Naive thymus-derived CD4-positive, alpha-beta T cell (primary cell): ENCODE measurements around the gene HGS. TPM values are rescaled to one million over a fixed set of nuclear protein-coding genes. Genes with fewer than 3 reads are reported as not detected.

Experiments used
- ATAC-seq: fragments of 150-1000 bp; cut with Tn5 transposase; 2 replicates; pipeline ENCODE4 v1.10.0; 2021; ENCODE audit warnings: mild to moderate bottlenecking, moderate library complexity
- CTCF ChIA-PET: fragments of 350-600 bp; sonication (Branson Sonifier 250); formaldehyde crosslinking; loops from one replicate; lab custom pipeline; 2021; ENCODE audit warnings: antibody characterized with exemption; lab: Charles Lee
- POLR2A ChIA-PET: fragments of 350-600 bp; sonication (Branson Sonifier 250); formaldehyde crosslinking; loops from one replicate; lab custom pipeline; 2021; ENCODE audit warnings: antibody characterized with exemption, inconsistent platforms; lab: Charles Lee
- DNase-seq, 9 donors: peaks; one replicate each; pipeline versions ENCODE4 v3.0.0 to v3.0.0-alpha.2; 2020 to 2022; ENCODE audit warnings: mixed read lengths in 1 of 9
- H3K27ac ChIP-seq: one replicate; pipeline ENCODE4 v1.7.0; 2013; ENCODE audit warnings: mild to moderate bottlenecking, low read depth, low read length, moderate library complexity
- H3K27me3 ChIP-seq, 2 donors: one replicate each; pipeline ENCODE4 v1.7.0; 2013; ENCODE audit warnings: low read length in 2 of 2, mild to moderate bottlenecking in 2 of 2, moderate library complexity in 2 of 2; ENCODE audit not compliant: control insufficient read depth in 2 of 2, insufficient read depth in 2 of 2
- H3K36me3 ChIP-seq, 3 experiments: 1 replicate in 2 of 3; 2 replicates in 1 of 3; pipeline ENCODE4 v1.7.0; 2013; ENCODE audit warnings: low read length in 3 of 3, mild to moderate bottlenecking in 3 of 3, moderate library complexity in 1 of 3; ENCODE audit not compliant: insufficient read depth in 3 of 3, control insufficient read depth in 2 of 3
- H3K4me1 ChIP-seq, 2 donors: one replicate each; pipeline ENCODE4 v1.7.0; 2013; ENCODE audit warnings: low read length in 2 of 2, mild to moderate bottlenecking in 2 of 2, moderate library complexity in 1 of 2; ENCODE audit not compliant: control insufficient read depth in 2 of 2, insufficient read depth in 2 of 2
- H3K4me3 ChIP-seq: 2 replicates; pipeline ENCODE4 v1.7.0; 2013; ENCODE audit warnings: mild to moderate bottlenecking, low read length
- H3K9me3 ChIP-seq, 3 experiments: 1 replicate in 2 of 3; 2 replicates in 1 of 3; pipeline ENCODE4 v1.7.0; 2013; ENCODE audit warnings: low read length in 3 of 3; ENCODE audit not compliant: control insufficient read depth in 2 of 3
- H3K27ac Mint-ChIP-seq, 9 donors: one replicate each; pipeline ENCODE4 v1.8.0; 2020 to 2022; ENCODE audit warnings: mixed read lengths in 9 of 9, mild to moderate bottlenecking in 8 of 9, moderate library complexity in 5 of 9, inconsistent platforms in 2 of 9
- H3K27me3 Mint-ChIP-seq, 5 donors: one replicate each; pipeline ENCODE4 v1.8.0; 2021 to 2022; ENCODE audit warnings: mixed read lengths in 5 of 5, mild to moderate bottlenecking in 1 of 5
- H3K36me3 Mint-ChIP-seq, 5 donors: one replicate each; pipeline ENCODE4 v1.8.0; 2020 to 2022; ENCODE audit warnings: mixed read lengths in 5 of 5, mild to moderate bottlenecking in 3 of 5, inconsistent platforms in 1 of 5
- H3K4me1 Mint-ChIP-seq, 7 donors: one replicate each; pipeline ENCODE4 v1.8.0; 2020 to 2022; ENCODE audit warnings: mixed read lengths in 7 of 7, mild to moderate bottlenecking in 3 of 7, inconsistent platforms in 1 of 7
- H3K4me3 Mint-ChIP-seq, 10 donors: one replicate each; pipeline ENCODE4 v1.8.0; 2020 to 2022; ENCODE audit warnings: mild to moderate bottlenecking in 10 of 10, mixed read lengths in 10 of 10, moderate library complexity in 6 of 10, inconsistent platforms in 2 of 10
- H3K9me3 Mint-ChIP-seq, 11 donors: one replicate each; pipeline ENCODE4 v1.8.0; 2020 to 2022; ENCODE audit warnings: mixed read lengths in 11 of 11, mild to moderate bottlenecking in 4 of 11, inconsistent platforms in 1 of 11, moderate library complexity in 1 of 11
- intact Hi-C, 2 donors: fragments of 100-400 bp; cut with micrococcal nuclease; formaldehyde crosslinking; loops; one replicate each; pipeline ENCODE4 v1.15.1; 2023
- polyA plus RNA-seq, 2 donors: library from polyadenylated mRNA; unstranded; fragments of 300-500 nt; fragmentation: Illumina TruSeq; gene quantifications; one replicate each; pipeline ENCODE4 v1.2.3, GENCODE V29; 2021
- total RNA-seq, 6 experiments: library from RNA in 5 of 6; stranded (reverse) in 5 of 6; gene quantifications; 1 replicate in 5 of 6; 2 replicates in 1 of 6; pipeline ENCODE4 v1.2.3 and lab custom pipeline; 2021 to 2026

The HGS gene
- total and polyA plus RNA-seq, 7 experiments from 2014 or later, result 19.8 to 174 (median 133) TPM

- H3K4me1 ChIP-seq, result peaks cover 22 to 24% of the 10 kb centered on the region in 2 donors
- H3K27ac ChIP-seq, result no peak overlapping the region
- CTCF ChIA-PET, result no interaction called here
These were observed 2.1 kb upstream of the HGS start for GRCh38 chr17:81681672-81682071.

DNA sequence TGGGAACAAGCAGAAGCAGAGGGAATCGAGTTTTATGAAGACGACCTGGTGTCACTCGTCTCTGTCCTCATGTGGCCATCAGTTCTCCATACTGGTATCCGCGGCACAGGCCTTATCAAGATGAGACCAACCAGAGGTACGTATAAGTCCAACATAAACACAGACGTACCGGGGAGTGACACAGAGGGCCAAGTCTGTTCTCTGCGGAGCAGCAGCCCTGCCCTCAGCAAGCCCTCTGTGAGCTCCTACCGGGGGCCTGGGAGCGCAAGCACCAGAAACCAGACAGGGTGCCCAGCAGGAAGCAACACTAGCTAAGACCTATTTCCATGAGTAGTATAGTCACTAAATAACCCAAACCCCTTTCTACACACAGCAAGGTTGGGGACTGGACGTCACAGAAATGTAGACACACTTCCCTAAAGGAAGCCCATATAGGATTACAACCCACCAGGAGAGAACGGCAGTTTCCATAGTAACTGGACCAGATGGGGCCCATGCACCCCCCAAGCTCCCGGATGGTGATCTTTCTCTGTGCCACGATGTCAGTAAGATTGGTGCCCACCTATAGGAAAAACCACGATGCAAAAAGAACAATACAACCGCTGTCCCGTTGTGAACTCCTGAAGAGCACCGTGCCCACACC lies 1.1 kb upstream of the HGS start:
- peaks cover 0 to 3% (median 0%) of the 10 kb centered on the region in 5 donors for H3K27me3 Mint-ChIP-seq
- peak overlapping the region; percentile 88 to 99 (median 96) for H3K4me3 Mint-ChIP-seq
- Histone ChIP-seq H3K27me3 (no peaks in the 10 kb centered on the region), H3K36me3 (peaks cover 6 to 29% (median 11%) of the 10 kb centered on the region in 3 experiments), H3K4me3 (peak overlapping the region; percentile 76), H3K27ac (peak overlapping the region; percentile 84), H3K9me3 (no peaks in the 10 kb centered on the region), H3K4me1 (peaks cover 22 to 24% of the 10 kb centered on the region in 2 donors)
- intact Hi-C loops, result loop anchor here (1.0 to 10.0 kb wide), 12 partner anchors 16 to 415 kb away; partner anchors contain the start of genes ACTG1 (in 2 of the 2), CCDC137 (in 2 of the 2), MRPL12 (in 2 of the 2) and NPLOC4 (in 2 of the 2)
- CTCF ChIA-PET, result interaction anchor here (0.5 kb wide), 1 partner anchor 28 kb away, joined by 3 read pairs; no protein-coding TSS in a partner anchor
- POLR2A ChIA-PET, result interaction anchor here (0.6 to 4.7 kb wide), 16 partner anchors 13 to 445 kb away, joined by 3 to 49 read pairs (median 4); partner anchors contain the start of genes ALYREF, CCDC137, MRPL12 and OXLD1
- DNase-seq, result no peak
- H3K27ac Mint-ChIP-seq, result peak overlapping the region in 8 of 9 donors; percentile 51 to 93 (median 63)
- ATAC-seq, result no peak
- H3K36me3 Mint-ChIP-seq, result peaks cover 4 to 14% (median 5%) of the 10 kb centered on the region in 5 donors
- peaks cover 0 to 4% (median 0%) of the 10 kb centered on the region in 11 donors for H3K9me3 Mint-ChIP-seq
- H3K4me1 Mint-ChIP-seq, result peaks cover 22 to 50% (median 40%) of the 10 kb centered on the region in 7 donors

More at GRCh38 chr17:81681672-81682071, 2.1 kb upstream of the HGS start:
- H3K4me3 Mint-ChIP-seq, result peak overlapping the region in 6 of 10 donors; percentile 18 to 91 (median 54)
- no peaks in the 10 kb centered on the region for H3K27me3 ChIP-seq
- peaks cover 0 to 3% (median 0%) of the 10 kb centered on the region in 5 donors for H3K27me3 Mint-ChIP-seq
- H3K4me1 Mint-ChIP-seq, result peaks cover 22 to 43% (median 33%) of the 10 kb centered on the region in 7 donors
- peaks cover 6 to 19% (median 7%) of the 10 kb centered on the region in 3 experiments for H3K36me3 ChIP-seq
- POLR2A ChIA-PET, result interaction anchor here (0.9 to 4.7 kb wide), 3 partner anchors 15 to 191 kb away, joined by 3 to 49 read pairs (median 26); partner anchors contain the start of genes CCDC137, MRPL12 and OXLD1
- no peaks in the 10 kb centered on the region for H3K9me3 ChIP-seq
- no peak for DNase-seq
- no peak for ATAC-seq
- H3K36me3 Mint-ChIP-seq, result peaks cover 4 to 10% (median 4%) of the 10 kb centered on the region in 5 donors
- peaks cover 0 to 4% (median 0%) of the 10 kb centered on the region in 11 donors for H3K9me3 Mint-ChIP-seq
- intact Hi-C loops, result loop anchor here (2.0 to 10.0 kb wide), 6 partner anchors 15 to 416 kb away; partner anchors contain the start of genes ACTG1 (in 2 of the 2), CCDC137 (in 1 of the 2), DCXR (in 1 of the 2) and FAAP100 (in 1 of the 2)
- peak overlapping the region in 1 of 9 donors; percentile 9 for H3K27ac Mint-ChIP-seq
- H3K4me3 ChIP-seq, result no peak overlapping the region

- ChIA-PET CTCF (interaction anchor here (0.5 kb wide), 1 partner anchor 29 kb away, joined by 3 read pairs; no protein-coding TSS in a partner anchor), POLR2A (interaction anchor here (0.8 to 4.7 kb wide), 19 partner anchors 13 to 460 kb away, joined by 3 to 49 read pairs (median 4); partner anchors contain the start of genes ALYREF, CCDC137, CEP131 and DCXR)
- Histone ChIP-seq H3K27ac (peak overlapping the region; percentile 84), H3K9me3 (no peaks in the 10 kb centered on the region), H3K4me3 (peak overlapping the region; percentile 76), H3K27me3 (no peaks in the 10 kb centered on the region), H3K4me1 (peaks cover 22 to 24% of the 10 kb centered on the region in 2 donors), H3K36me3 (peaks cover 6 to 34% (median 11%) of the 10 kb centered on the region in 3 experiments)
- H3K36me3 Mint-ChIP-seq, result peaks cover 4 to 14% (median 5%) of the 10 kb centered on the region in 5 donors
- H3K4me1 Mint-ChIP-seq, result peaks cover 22 to 49% (median 40%) of the 10 kb centered on the region in 7 donors
- ATAC-seq (no peak), DNase-seq (no peak)
- peaks cover 0 to 4% (median 0%) of the 10 kb centered on the region in 11 donors for H3K9me3 Mint-ChIP-seq
- peaks cover 0 to 3% (median 0%) of the 10 kb centered on the region in 5 donors for H3K27me3 Mint-ChIP-seq
- H3K4me3 Mint-ChIP-seq, result peak overlapping the region; percentile 88 to 99 (median 96)
- intact Hi-C loops, result loop anchor here (1.0 to 10.0 kb wide), 12 partner anchors 16 to 414 kb away; partner anchors contain the start of genes ACTG1 (in 2 of the 2), CCDC137 (in 2 of the 2), MRPL12 (in 2 of the 2) and NPLOC4 (in 2 of the 2)
- H3K27ac Mint-ChIP-seq, result peak overlapping the region; percentile 51 to 96 (median 79)
These were observed 615 bp upstream of the HGS start for GRCh38 chr17:81683208-81683583.

- ATAC-seq, result no peak
- H3K36me3 Mint-ChIP-seq, result peaks cover 4 to 18% (median 5%) of the 10 kb centered on the region in 5 donors
- CTCF ChIA-PET, result no interaction called here
These were observed 666 bp downstream of the HGS start for GRCh38 chr17:81684442-81684911.

DNA sequence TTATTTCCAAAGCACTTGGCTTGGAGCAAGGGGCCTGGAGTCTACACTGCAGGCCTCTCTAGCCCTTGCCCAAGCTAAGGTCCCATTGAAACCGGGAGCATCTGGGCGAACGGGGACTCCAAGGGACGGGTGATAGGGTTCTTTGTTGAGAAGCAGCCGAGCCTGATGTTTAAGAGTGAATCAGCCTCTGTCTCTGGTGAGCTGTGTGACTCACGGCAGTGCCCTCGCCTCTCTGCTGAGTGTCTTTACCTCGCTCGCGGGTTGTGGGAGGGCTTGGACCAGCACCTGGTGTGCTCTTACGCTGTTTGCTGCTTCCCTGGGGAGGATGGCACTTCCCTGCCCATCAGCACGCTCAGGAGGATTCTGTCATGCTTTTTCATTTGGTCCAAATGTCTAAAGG lies 1.3 kb downstream of the HGS start:
- peak overlapping the region; percentile 78 to 95 (median 87) for H3K4me3 Mint-ChIP-seq
- Histone ChIP-seq H3K27me3 (no peaks in the 10 kb centered on the region), H3K27ac (peak overlapping the region; percentile 84), H3K9me3 (no peaks in the 10 kb centered on the region), H3K4me1 (peaks cover 22 to 24% of the 10 kb centered on the region in 2 donors), H3K36me3 (peaks cover 6 to 51% (median 21%) of the 10 kb centered on the region in 3 experiments), H3K4me3 (peak overlapping the region; percentile 76)
- peaks cover 27 to 50% (median 42%) of the 10 kb centered on the region in 7 donors for H3K4me1 Mint-ChIP-seq
- DNase-seq (peak in 1 of 9 donors; percentile 40), ATAC-seq (no peak)
- intact Hi-C loops, result loop anchor here in 1 of 2 donors (10.0 kb wide), 1 partner anchor 350 kb away; the partner anchor contains the start of genes DCXR and RAC3
- H3K9me3 Mint-ChIP-seq, result peaks cover 0 to 4% (median 0%) of the 10 kb centered on the region in 11 donors
- peaks cover 0 to 3% (median 0%) of the 10 kb centered on the region in 5 donors for H3K27me3 Mint-ChIP-seq
- POLR2A ChIA-PET, result interaction anchor here (0.6 to 4.7 kb wide), 8 partner anchors 9 to 812 kb away, joined by 3 to 49 read pairs (median 3); partner anchors contain the start of genes CCDC137, MCRIP1, MRPL12 and OXLD1
- CTCF ChIA-PET, result no interaction called here
- H3K27ac Mint-ChIP-seq, result peak overlapping the region in 8 of 9 donors; percentile 36 to 86 (median 72)
- H3K36me3 Mint-ChIP-seq, result peaks cover 4 to 19% (median 5%) of the 10 kb centered on the region in 5 donors

More at GRCh38 chr17:81684442-81684911, 666 bp downstream of the HGS start:
- H3K27ac ChIP-seq, result peak overlapping the region; percentile 84
- intact Hi-C loops, result loop anchor here (5.0 to 10.0 kb wide), 4 partner anchors 132 to 413 kb away; partner anchors contain the start of genes ACTG1 (in 2 of the 2), DCXR (in 1 of the 2), FAAP100 (in 1 of the 2) and FASN (in 1 of the 2)
- peaks cover 0 to 4% (median 0%) of the 10 kb centered on the region in 11 donors for H3K9me3 Mint-ChIP-seq
- DNase-seq, result peak in 1 of 9 donors; percentile 38
- POLR2A ChIA-PET, result interaction anchor here (0.6 to 4.7 kb wide), 13 partner anchors 9 to 772 kb away, joined by 3 to 49 read pairs (median 3); partner anchors contain the start of genes CCDC137, DCXR, MCRIP1 and MRPL12
- H3K27ac Mint-ChIP-seq, result peak overlapping the region; percentile 36 to 86 (median 70)
- peaks cover 22 to 24% of the 10 kb centered on the region in 2 donors for H3K4me1 ChIP-seq
- H3K4me3 Mint-ChIP-seq, result peak overlapping the region; percentile 78 to 95 (median 87)
- H3K9me3 ChIP-seq, result no peaks in the 10 kb centered on the region
- H3K36me3 ChIP-seq, result peaks cover 6 to 47% (median 21%) of the 10 kb centered on the region in 3 experiments
- no peaks in the 10 kb centered on the region for H3K27me3 ChIP-seq
- peak overlapping the region; percentile 76 for H3K4me3 ChIP-seq
- H3K27me3 Mint-ChIP-seq, result peaks cover 0 to 3% (median 0%) of the 10 kb centered on the region in 5 donors
- H3K4me1 Mint-ChIP-seq, result peaks cover 26 to 50% (median 42%) of the 10 kb centered on the region in 7 donors
